CD4-positive, alpha-beta T cell (primary cell): ENCODE results near the gene CTNNA2. TPM values are rescaled to one million over a fixed set of nuclear protein-coding genes. Genes with fewer than 3 reads are reported as not detected.

Source experiments
- ATAC-seq: fragments of 200-7000 bp; cut with Tn5 transposase; one replicate; pipeline ENCODE4 v1.10.0; 2022; ENCODE audit warnings: mild to moderate bottlenecking; ENCODE audit not compliant: poor library complexity
- CTCF ChIA-PET: fragments of 350-600 bp; sonication (Branson Sonifier 250); formaldehyde crosslinking; loops from one replicate; lab custom pipeline; 2021; ENCODE audit warnings: antibody characterized with exemption, inconsistent platforms; lab: Charles Lee
- POLR2A ChIA-PET: fragments of 350-600 bp; sonication (Branson Sonifier 250); formaldehyde crosslinking; loops from one replicate; lab custom pipeline; 2021; ENCODE audit warnings: antibody characterized with exemption, inconsistent platforms; lab: Charles Lee
- DNase-seq, 14 experiments: peaks; one replicate each; pipeline ENCODE4 v3.0.0-alpha.2; 2013 to 2020; ENCODE audit warnings: mixed read lengths in 2 of 14
- H3K27ac ChIP-seq, 2 donors: one replicate each; pipeline versions ENCODE4 v1.5.1 to v1.7.0; 2013; ENCODE audit warnings: low read length in 2 of 2, low read depth in 1 of 2, mild to moderate bottlenecking in 1 of 2
- H3K27me3 ChIP-seq, 2 experiments: 1 replicate in 1 of 2; 2 replicates in 1 of 2; pipeline versions ENCODE4 v1.6.1 to v1.7.0; 2013; ENCODE audit warnings: low read length in 2 of 2, control low read depth in 1 of 2, mild to moderate bottlenecking in 1 of 2, moderate library complexity in 1 of 2; ENCODE audit not compliant: insufficient read depth in 2 of 2, control insufficient read depth in 1 of 2
- H3K36me3 ChIP-seq: one replicate; pipeline ENCODE4 v1.6.1; 2013; ENCODE audit warnings: low read length, control low read depth; ENCODE audit not compliant: insufficient read depth
- H3K4me1 ChIP-seq: one replicate; pipeline ENCODE4 v1.6.1; 2013; ENCODE audit warnings: low read length, control low read depth; ENCODE audit not compliant: insufficient read depth
- H3K4me3 ChIP-seq: one replicate; pipeline ENCODE4 v1.5.1; 2013; ENCODE audit warnings: mild to moderate bottlenecking, low read length, moderate library complexity
- H3K9me3 ChIP-seq, 2 experiments: 1 replicate in 1 of 2; 2 replicates in 1 of 2; pipeline versions ENCODE4 v1.6.1 to v1.7.0; 2013; ENCODE audit warnings: low read length in 2 of 2, mild to moderate bottlenecking in 2 of 2, control low read depth in 1 of 2, moderate library complexity in 1 of 2; ENCODE audit not compliant: control insufficient read depth in 1 of 2, insufficient read depth in 1 of 2
- H3K27ac Mint-ChIP-seq: one replicate; pipeline ENCODE4 v1.8.0; 2020; ENCODE audit warnings: mixed read lengths
- H3K27me3 Mint-ChIP-seq: one replicate; pipeline ENCODE4 v1.8.0; 2021; ENCODE audit warnings: mixed read lengths
- H3K36me3 Mint-ChIP-seq: one replicate; pipeline ENCODE4 v1.8.0; 2021; ENCODE audit warnings: low read depth, mixed read lengths
- H3K4me1 Mint-ChIP-seq: one replicate; pipeline ENCODE4 v1.8.0; 2021; ENCODE audit warnings: low read depth, mixed read lengths
- H3K4me3 Mint-ChIP-seq: one replicate; pipeline ENCODE4 v1.8.0; 2020; ENCODE audit warnings: mild to moderate bottlenecking, mixed read lengths
- H3K9me3 Mint-ChIP-seq: one replicate; pipeline ENCODE4 v1.8.0; 2020; ENCODE audit warnings: mixed read lengths
- CTCF ChIP-seq: fragments of 200-600 bp; IDR thresholded peaks from one replicate; pipeline ENCODE4 v1.8.0; 2022; ENCODE audit warnings: antibody characterized with exemption, mild to moderate bottlenecking
- intact Hi-C, 2 experiments: fragments of 100-400 bp; cut with DNase I in 1 of 2; cut with micrococcal nuclease in 1 of 2; formaldehyde crosslinking; loops; one replicate each; pipeline versions ENCODE4 v1.15.1 to v1.9.0; 2023 to 2025; cut with DNase I, micrococcal nuclease
- total RNA-seq, 174 experiments: library from RNA in 2 of 174; stranded (reverse) in 2 of 174; gene quantifications; one replicate each; pipeline ENCODE4 v1.2.3 and lab custom pipeline; 2021 to 2026

The CTNNA2 gene
- total RNA-seq, 2 experiments from 2014 or later: not detected

GRCh38 chr2:80153768-80154167, 640.9 kb downstream of the CTNNA2 start:
- CTCF ChIA-PET: no interaction called here
- intact Hi-C loops: no loop called here
- peaks cover 6% of the 10 kb centered on the region for H3K9me3 Mint-ChIP-seq
- no peak overlapping the region for H3K4me3 ChIP-seq
- no peaks in the 10 kb centered on the region for H3K27me3 ChIP-seq
- no peak overlapping the region for H3K27ac Mint-ChIP-seq
- H3K4me3 Mint-ChIP-seq: no peak overlapping the region
- POLR2A ChIA-PET: no interaction called here
- H3K27ac ChIP-seq: no peak overlapping the region
- H3K36me3 ChIP-seq: no peaks in the 10 kb centered on the region
- no peak for ATAC-seq
- no peaks in the 10 kb centered on the region for H3K4me1 ChIP-seq
- peaks cover 0 to 6% of the 10 kb centered on the region in 2 experiments for H3K9me3 ChIP-seq
- H3K4me1 Mint-ChIP-seq: no peaks in the 10 kb centered on the region
- DNase-seq: no peak
- H3K27me3 Mint-ChIP-seq: no peaks in the 10 kb centered on the region
- TF ChIP-seq CTCF: no peak
- H3K36me3 Mint-ChIP-seq: no peaks in the 10 kb centered on the region

- CTCF ChIA-PET: no interaction called here
Observed at GRCh38 chr2:80154231-80154915, 641.5 kb downstream of the CTNNA2 start.

GRCh38 chr2:80164375-80164774, 651.5 kb downstream of the CTNNA2 start:
- Mint-ChIP-seq H3K27ac (no peak overlapping the region), H3K9me3 (peaks cover 11% of the 10 kb centered on the region), H3K4me1 (no peaks in the 10 kb centered on the region), H3K27me3 (no peaks in the 10 kb centered on the region), H3K36me3 (no peaks in the 10 kb centered on the region), H3K4me3 (no peak overlapping the region)
- TF ChIP-seq CTCF: no peak
- H3K36me3 ChIP-seq: no peaks in the 10 kb centered on the region
- ATAC-seq: no peak
- ChIA-PET POLR2A (no interaction called here), CTCF (no interaction called here)
- no peaks in the 10 kb centered on the region for H3K4me1 ChIP-seq
- H3K9me3 ChIP-seq: peaks cover 0 to 5% of the 10 kb centered on the region in 2 experiments
- intact Hi-C loops: no loop called here
- H3K27me3 ChIP-seq: no peaks in the 10 kb centered on the region
- H3K27ac ChIP-seq: no peak overlapping the region
- DNase-seq: no peak
- H3K4me3 ChIP-seq: no peak overlapping the region

More at GRCh38 chr2:80154231-80154915, 641.5 kb downstream of the CTNNA2 start:
- Mint-ChIP-seq H3K36me3 (no peaks in the 10 kb centered on the region), H3K27me3 (no peaks in the 10 kb centered on the region), H3K27ac (no peak overlapping the region), H3K9me3 (peaks cover 6% of the 10 kb centered on the region), H3K4me3 (no peak overlapping the region), H3K4me1 (no peaks in the 10 kb centered on the region)
- H3K4me1 ChIP-seq: no peaks in the 10 kb centered on the region
- ATAC-seq (no peak), DNase-seq (no peak)
- H3K27ac ChIP-seq: no peak overlapping the region
- intact Hi-C loops: no loop called here
- H3K27me3 ChIP-seq: no peaks in the 10 kb centered on the region
- no peak for TF ChIP-seq CTCF
- H3K36me3 ChIP-seq: no peaks in the 10 kb centered on the region
- peaks cover 0 to 6% of the 10 kb centered on the region in 2 experiments for H3K9me3 ChIP-seq
- no peak overlapping the region for H3K4me3 ChIP-seq
- POLR2A ChIA-PET: no interaction called here
